IMR-90 (cell line): ENCODE results near the gene TCOF1. TPM values are rescaled to one million over a fixed set of nuclear protein-coding genes. Genes with fewer than 3 reads are reported as not detected.
A peak's percentile ranks its signal among the peaks of the same experiment; 100 is the strongest.

ENCODE experiments used
- ATAC-seq: fragments of 200-7000 bp; cut with Tn5 transposase; 2 replicates; pipeline ENCODE4 v1.9.1; 2020; ENCODE audit warnings: low read depth, mild to moderate bottlenecking, moderate library complexity
- BruUV-seq: library from RNA; stranded (reverse); fragments of 400-500 nt; replicated peaks from 2 replicates; lab custom pipeline; 2021; lab: Mats Ljungman, UMichigan
- CTCF ChIA-PET: fragments of 300-600 bp; formaldehyde crosslinking; extraction: SDS; loops from one replicate; lab custom pipeline; 2021; ENCODE audit warnings: antibody characterized with exemption; lab: Yijun Ruan, JAX
- POLR2A ChIA-PET: fragments of 300-600 bp; sonication (Branson Sonifier 250); formaldehyde crosslinking; loops from one replicate; lab custom pipeline; 2022; ENCODE audit warnings: antibody characterized with exemption; ENCODE audit not compliant: unreplicated experiment; lab: Charles Lee
- DNase-seq: peaks from one replicate; pipeline ENCODE4 v3.0.0; 2013
- H2AFZ ChIP-seq: replicated peaks from 2 replicates; pipeline ENCODE3; 2013; ENCODE audit warnings: low read length, mild to moderate bottlenecking; ENCODE audit not compliant: poor library complexity
- H2AK5ac ChIP-seq: 2 replicates; pipeline ENCODE4 v1.6.1; 2013; ENCODE audit warnings: low read depth, low read length, inconsistent platforms
- H2AK9ac ChIP-seq: replicated peaks from 2 replicates; pipeline ENCODE3; 2013; ENCODE audit warnings: mild to moderate bottlenecking, low read depth, low read length, moderate library complexity; ENCODE audit not compliant: poor library complexity
- H2BK120ac ChIP-seq: 2 replicates; pipeline ENCODE4 v1.6.1; 2013; ENCODE audit warnings: low read depth, low read length, inconsistent platforms
- H2BK15ac ChIP-seq: 3 replicates; pipeline ENCODE4 v1.6.1; 2013; ENCODE audit warnings: low read depth, low read length, inconsistent platforms
- H2BK20ac ChIP-seq: 2 replicates; pipeline ENCODE4 v1.6.1; 2013; ENCODE audit warnings: low read depth, mild to moderate bottlenecking, inconsistent platforms, low read length, moderate library complexity
- H2BK5ac ChIP-seq: 2 replicates; pipeline ENCODE4 v1.6.1; 2013; ENCODE audit warnings: mild to moderate bottlenecking, low read depth, low read length, inconsistent platforms; ENCODE audit not compliant: poor library complexity, severe bottlenecking
- H3K14ac ChIP-seq: replicated peaks from 2 replicates; pipeline ENCODE4 v1.6.1; 2013; ENCODE audit warnings: low read depth, low read length, inconsistent platforms
- H3K18ac ChIP-seq: 2 replicates; pipeline ENCODE4 v1.6.1; 2013; ENCODE audit warnings: low read depth, low read length, control low read depth
- H3K23ac ChIP-seq: 2 replicates; pipeline ENCODE4 v1.6.1; 2013; ENCODE audit warnings: low read depth, low read length, inconsistent platforms
- H3K27ac ChIP-seq: 2 replicates; pipeline ENCODE4 v1.5.1; 2013; ENCODE audit warnings: mild to moderate bottlenecking, control low read depth, low read length; ENCODE audit not compliant: insufficient read depth
- H3K27me3 ChIP-seq: 2 replicates; pipeline ENCODE4 v1.6.1; 2013; ENCODE audit warnings: low read length; ENCODE audit not compliant: control insufficient read depth, insufficient read depth
- H3K36me3 ChIP-seq: 2 replicates; pipeline ENCODE4 v1.6.1; 2013; ENCODE audit warnings: low read length, mixed read lengths; ENCODE audit not compliant: control insufficient read depth, insufficient read depth
- H3K4ac ChIP-seq: 2 replicates; pipeline ENCODE4 v1.6.1; 2013; ENCODE audit warnings: low read depth, low read length, inconsistent platforms
- H3K4me1 ChIP-seq: 2 replicates; pipeline ENCODE4 v1.6.1; 2013; ENCODE audit warnings: low read length, mixed read lengths; ENCODE audit not compliant: control insufficient read depth, insufficient read depth
- H3K4me2 ChIP-seq: 2 replicates; pipeline ENCODE4 v1.6.1; 2013; ENCODE audit warnings: low read depth, mild to moderate bottlenecking, control low read depth, low read length, moderate library complexity
- H3K4me3 ChIP-seq: 2 replicates; pipeline ENCODE4 v1.5.1; 2013; ENCODE audit warnings: low read depth, mild to moderate bottlenecking, control low read depth, low read length, moderate library complexity; ENCODE audit not compliant: insufficient read depth
- H3K56ac ChIP-seq: 2 replicates; pipeline ENCODE4 v1.6.1; 2013; ENCODE audit warnings: low read length, inconsistent platforms; ENCODE audit not compliant: insufficient read depth; ENCODE audit errors: extremely low read depth
- H3K79me1 ChIP-seq, 2 experiments: 2 replicates each; pipeline ENCODE4 v1.6.1; 2013; ENCODE audit warnings: low read length in 2 of 2, inconsistent platforms in 1 of 2, low read depth in 1 of 2
- H3K9ac ChIP-seq: 2 replicates; pipeline ENCODE4 v1.6.1; 2013; ENCODE audit warnings: low read depth, low read length, control low read depth
- H3K9me1 ChIP-seq: 2 replicates; pipeline ENCODE4 v1.6.1; 2013; ENCODE audit warnings: low read length, inconsistent platforms; ENCODE audit not compliant: insufficient read depth
- H3K9me3 ChIP-seq: 2 replicates; pipeline ENCODE4 v1.6.1; 2013; ENCODE audit warnings: low read length; ENCODE audit not compliant: control insufficient read depth, insufficient read depth
- H4K20me1 ChIP-seq: 2 replicates; pipeline ENCODE4 v1.6.1; 2013; ENCODE audit warnings: low read length, inconsistent platforms; ENCODE audit not compliant: insufficient read depth
- H4K5ac ChIP-seq: 2 replicates; pipeline ENCODE4 v1.6.1; 2013; ENCODE audit warnings: mild to moderate bottlenecking, low read depth, low read length, control low read depth
- H4K8ac ChIP-seq, 2 experiments: 2 replicates each; pipeline ENCODE4 v1.6.1; 2013; ENCODE audit warnings: low read depth in 2 of 2, low read length in 2 of 2, control low read depth in 1 of 2, inconsistent platforms in 1 of 2
- H4K91ac ChIP-seq: 2 replicates; pipeline ENCODE4 v1.6.1; 2013; ENCODE audit warnings: low read depth, low read length, inconsistent platforms; ENCODE audit not compliant: insufficient read depth
- CEBPB ChIP-seq: IDR thresholded peaks from 2 replicates; pipeline ENCODE4 v1.6.1; 2012; ENCODE audit warnings: low read depth, low read length, improper control_type of control experiment
- CHD1 ChIP-seq: IDR thresholded peaks from 2 replicates; pipeline ENCODE4 v1.6.1; 2012; ENCODE audit warnings: low read depth, low read length, improper control_type of control experiment
- CTCF ChIP-seq: conservative IDR thresholded peaks from 2 replicates; pipeline ENCODE4 v1.5.1; 2012; ENCODE audit warnings: mild to moderate bottlenecking, low read depth, low read length, improper control_type of control experiment
- FOS ChIP-seq: fragments of 150-350 bp; IDR thresholded peaks from 2 replicates; pipeline ENCODE4 v1.6.1; 2016; ENCODE audit warnings: low read depth, low read length
- MAZ ChIP-seq: IDR thresholded peaks from 2 replicates; pipeline ENCODE4 v1.6.1; 2012; ENCODE audit warnings: low read depth, mild to moderate bottlenecking, low read length, improper control_type of control experiment, moderate library complexity, borderline replicate concordance
- NFE2L2 ChIP-seq: fragments of 150-350 bp; IDR thresholded peaks from 2 replicates; pipeline ENCODE4 v1.6.1; 2016; ENCODE audit warnings: low read depth, mild to moderate bottlenecking, low read length
- POLR2A ChIP-seq: IDR thresholded peaks from 2 replicates; pipeline ENCODE4 v1.6.1; 2012; ENCODE audit warnings: mild to moderate bottlenecking, low read depth, low read length
- RFX5 ChIP-seq: IDR thresholded peaks from 2 replicates; pipeline ENCODE4 v1.8.0; 2012; ENCODE audit warnings: low read depth, mild to moderate bottlenecking, low read length, moderate library complexity
- USF2 ChIP-seq: fragments of 150-350 bp; IDR thresholded peaks from 2 replicates; pipeline ENCODE4 v1.6.1; 2017; ENCODE audit warnings: mild to moderate bottlenecking, antibody characterized with exemption, low read length, low read depth
- WGBS, 2 experiments: methylation state at CpG; one replicate each; pipeline versions ENCODE4 v1.1.5 to v1.1.7; 2013; ENCODE audit warnings: missing lambda C conversion rate in 2 of 2; ENCODE audit not compliant: insufficient read length in 1 of 2; ENCODE audit errors: extremely low coverage in 2 of 2; 5-methylcytosine and 5-hydroxymethylcytosine counted together
- dilution Hi-C: fragments of 300-500 bp; cut with HindIII; formaldehyde crosslinking; loops from one replicate; pipeline ENCODE4 v1.14.3; 2018; ENCODE audit warnings: low sequenced_read_pairs; ENCODE audit not compliant: unreplicated experiment
- in situ Hi-C: fragments of 300-500 bp; cut with MboI; formaldehyde crosslinking; loops from 3 replicates; pipeline ENCODE4 v1.14.3; 2019; ENCODE audit warnings: low sequenced_read_pairs, inconsistent platforms, mixed read lengths
- intact Hi-C: fragments of 100-400 bp; cut with micrococcal nuclease; formaldehyde crosslinking; loops from 2 replicates; pipeline ENCODE4 v1.10.0; 2022
- polyA plus RNA-seq, 3 experiments: library from polyadenylated mRNA; depleted of rRNA; stranded (reverse); fragments of >200 nt; gene quantifications; 2 replicates each; pipeline ENCODE4 v1.2.3, GENCODE V29; 2012; ENCODE audit warnings: low replicate concordance in 1 of 3
- total RNA-seq: library from RNA; depleted of rRNA; stranded (reverse); fragments of >200 nt; gene quantifications from 2 replicates; pipeline ENCODE4 v1.2.3, GENCODE V29; 2012

The TCOF1 gene
- total and polyA plus RNA-seq, 2 of the 4 experiments (the other 2 are of a cell fraction) = 18.2 to 19.7 TPM

GRCh38 chr5:150441813-150442698, 84.6 kb downstream of the TCOF1 start (continued):
- no peak for TF ChIP-seq USF2
- TF ChIP-seq CHD1 = no peak
- no peak for TF ChIP-seq FOS
- no peak for TF ChIP-seq POLR2A
- TF ChIP-seq NFE2L2 = no peak

GRCh38 chr5:150442699-150443080, 85.2 kb downstream of the TCOF1 start:
- H2BK120ac ChIP-seq = no peak overlapping the region
- H2AFZ ChIP-seq = no peak overlapping the region
- H2AK5ac ChIP-seq = no peak overlapping the region
- no peak overlapping the region for H3K4me2 ChIP-seq
- dilution Hi-C loops = no loop called here
- H3K56ac ChIP-seq = no peak overlapping the region
- H3K27ac ChIP-seq = no peak overlapping the region
- H3K9me3 ChIP-seq = no peaks in the 10 kb centered on the region
- no TSS peak for BruUV-seq
- no peaks in the 10 kb centered on the region for H3K27me3 ChIP-seq
- H3K9me1 ChIP-seq = peaks cover 6% of the 10 kb centered on the region
- no peak for ATAC-seq
- POLR2A ChIA-PET = interaction anchor here (0.7 kb wide), 1 partner anchor 631 kb away, joined by 3 read pairs; no protein-coding TSS in a partner anchor
- intact Hi-C loops = no loop called here
- H4K20me1 ChIP-seq = peaks cover 58% of the 10 kb centered on the region
- no peak overlapping the region for H2BK15ac ChIP-seq
- no peak for DNase-seq
- no peak overlapping the region for H3K9ac ChIP-seq
- no CpG with 5 or more reads among the region's 6 CpGs for WGBS, 2 experiments
- peaks cover under 1% of the 10 kb centered on the region; the same call in 1 of the 2 replicates for H3K4me1 ChIP-seq
- H2AK9ac ChIP-seq = no peak overlapping the region
- H4K8ac ChIP-seq = no peak overlapping the region
- no peak overlapping the region for H4K91ac ChIP-seq
- no peak overlapping the region for H3K14ac ChIP-seq
- CTCF ChIA-PET = no interaction called here
- no peak overlapping the region for H3K23ac ChIP-seq
- in situ Hi-C loops = loop anchor here (25.0 kb wide), 2 partner anchors 605 to 805 kb away; no protein-coding TSS in a partner anchor
- no peak overlapping the region for H2BK20ac ChIP-seq
- H3K79me1 ChIP-seq = peaks cover 31 to 50% of the 10 kb centered on the region in 2 experiments
- H3K36me3 ChIP-seq = peaks cover 50% of the 10 kb centered on the region
- TF ChIP-seq CTCF (no peak), MAZ (no peak), CEBPB (peak; percentile 61), RFX5 (no peak)
- H2BK5ac ChIP-seq = no peak overlapping the region
- no peak overlapping the region for H3K4me3 ChIP-seq
- H3K4ac ChIP-seq = no peak overlapping the region
- no peak overlapping the region for H4K5ac ChIP-seq
- H3K18ac ChIP-seq = no peak overlapping the region
